ENCODE results near the gene ODR4.
"Not testable (repeated sequence)": the region's sequence is repeated elsewhere in the genome, so short reads cannot be mapped to it uniquely, and the experiment has no call there.

The ODR4 gene

DNA sequence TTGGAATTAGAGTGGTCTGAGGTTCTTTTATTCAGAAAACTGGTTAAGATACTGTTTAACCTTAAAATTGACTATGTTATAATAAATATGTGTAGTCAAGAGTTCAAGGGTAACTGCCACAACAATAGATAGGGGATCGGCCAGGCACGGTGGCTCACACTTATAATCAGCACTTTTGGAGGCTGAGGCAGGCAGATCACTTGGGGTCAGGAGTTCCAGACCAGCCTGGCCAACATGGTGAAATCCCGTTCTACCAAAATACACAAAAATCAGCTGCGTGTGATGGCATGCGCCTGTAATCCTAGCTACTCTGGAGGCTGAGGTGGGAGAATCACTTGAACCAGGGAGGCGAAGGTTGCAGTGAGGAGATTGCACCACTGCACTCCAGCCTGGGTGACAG is 45.8 kb downstream of the ODR4 start:
- no peak for DNase-seq

DNA sequence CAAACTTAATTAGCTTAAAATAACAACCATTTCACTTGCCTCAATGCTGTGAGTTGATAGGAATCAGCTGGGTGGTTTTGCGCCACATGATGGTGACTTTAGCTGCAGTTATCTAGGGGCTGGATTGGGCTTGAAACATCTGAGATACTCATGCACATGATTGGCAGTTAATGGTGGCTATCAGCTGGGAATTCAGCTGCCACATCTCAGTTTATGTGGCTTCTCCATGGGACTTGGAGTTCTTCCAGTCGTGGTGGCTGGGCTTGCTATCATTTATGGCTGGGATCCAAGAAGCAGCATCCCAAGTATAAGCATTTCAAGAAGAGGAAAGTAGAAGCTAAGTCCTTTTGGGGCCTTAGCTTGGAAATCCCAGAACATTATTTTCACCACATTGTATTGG is 48.9 kb downstream of the ODR4 start:
- no peak for DNase-seq

DNA sequence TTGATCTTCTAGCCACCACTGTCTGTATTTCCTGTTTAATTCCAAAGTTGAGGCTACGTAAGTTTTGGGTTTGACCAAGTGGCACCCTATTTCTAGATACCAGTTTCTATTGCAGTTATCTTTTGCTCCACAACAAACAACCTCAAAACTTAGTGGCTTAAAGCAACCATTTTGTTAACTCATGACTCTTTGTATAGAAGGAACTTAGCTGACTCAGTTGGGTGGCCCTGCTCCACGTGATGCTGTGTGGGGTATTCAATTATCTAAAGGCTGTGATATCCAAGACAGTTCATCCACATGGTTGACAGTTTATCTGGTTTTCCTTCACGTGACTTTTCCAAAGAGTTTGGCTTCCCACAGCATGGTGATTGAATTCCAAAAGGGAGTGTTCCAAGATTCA is 50.5 kb downstream of the ODR4 start:
- no peak for DNase-seq

DNA sequence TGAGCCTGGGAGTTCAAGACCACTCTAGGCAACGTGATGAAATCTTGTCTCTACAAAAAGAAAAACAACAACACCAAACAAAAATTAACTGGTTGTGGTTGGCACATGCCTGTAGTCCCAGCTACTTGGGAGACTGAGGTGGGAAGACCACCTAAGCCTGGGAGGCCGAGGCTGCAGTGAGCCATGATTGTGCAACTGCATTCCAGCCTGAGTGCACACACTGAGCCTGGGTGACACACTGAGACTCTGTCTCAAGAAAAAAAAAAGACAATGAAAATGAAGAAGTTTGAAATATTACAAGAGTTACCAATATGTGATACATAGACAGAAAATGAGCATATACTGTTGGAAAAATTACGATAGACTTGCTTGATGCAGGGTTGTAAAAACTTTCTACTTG is 53.4 kb downstream of the ODR4 start:
- DNase-seq: no peak

DNA sequence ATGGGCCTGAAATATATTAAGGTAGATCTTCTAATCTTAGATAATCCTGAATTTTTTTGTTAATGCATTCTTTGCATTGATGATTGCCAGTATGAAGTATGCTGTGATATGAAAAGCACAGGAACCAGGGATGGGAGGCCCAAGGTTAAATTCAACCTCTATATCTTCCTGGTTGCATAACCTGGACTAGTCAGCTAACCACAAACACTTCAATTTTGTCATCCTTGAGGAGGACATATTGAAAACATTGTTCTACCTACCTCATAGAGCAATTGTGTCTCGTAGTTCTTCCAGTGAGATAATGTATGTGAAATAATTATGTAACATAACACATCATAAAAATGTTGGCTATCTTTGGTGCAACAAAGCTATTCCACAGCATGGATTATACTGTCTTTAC is 59.7 kb downstream of the ODR4 start:
- DNase-seq: no peak

DNA sequence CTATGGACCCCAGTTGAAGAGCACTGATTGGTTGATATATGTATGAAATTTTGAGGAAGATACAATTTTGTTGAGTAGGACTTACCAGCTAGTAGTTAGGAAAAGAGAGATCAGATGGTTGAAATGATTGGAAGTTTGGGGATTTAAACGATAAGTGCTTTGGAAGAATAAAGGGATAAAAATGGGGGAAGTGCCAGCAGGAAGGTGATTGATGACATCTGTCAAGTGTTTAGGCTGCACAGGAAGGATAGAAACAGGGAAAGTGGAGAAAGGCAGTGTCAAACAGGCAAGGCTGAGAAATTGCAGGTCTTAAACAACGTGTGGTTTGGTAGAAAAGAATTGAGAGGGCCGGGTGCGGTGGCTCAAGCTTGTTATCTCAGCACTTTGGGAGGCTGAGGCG is 62.9 kb downstream of the ODR4 start:
- DNase-seq: no peak

DNA sequence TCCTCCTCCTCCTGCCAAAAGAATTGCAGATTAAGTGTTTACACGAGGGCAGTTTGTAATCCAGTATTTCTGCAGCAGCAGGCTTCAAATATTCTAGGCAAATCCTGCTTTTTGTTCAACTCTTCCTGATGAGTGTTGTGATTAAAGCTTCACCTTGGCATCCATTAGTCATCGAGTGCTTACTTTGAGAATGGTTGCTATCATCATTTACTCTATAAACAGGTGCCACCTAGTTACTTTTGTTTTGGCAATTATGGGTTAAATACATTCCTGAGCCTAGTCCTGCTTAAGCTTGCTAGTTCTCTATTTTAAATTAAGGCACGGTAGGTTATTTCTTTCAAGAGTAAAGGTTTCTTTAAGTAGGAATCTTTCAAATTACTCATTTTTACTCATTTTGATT is 64.9 kb downstream of the ODR4 start:
- DNase-seq: no peak

DNA sequence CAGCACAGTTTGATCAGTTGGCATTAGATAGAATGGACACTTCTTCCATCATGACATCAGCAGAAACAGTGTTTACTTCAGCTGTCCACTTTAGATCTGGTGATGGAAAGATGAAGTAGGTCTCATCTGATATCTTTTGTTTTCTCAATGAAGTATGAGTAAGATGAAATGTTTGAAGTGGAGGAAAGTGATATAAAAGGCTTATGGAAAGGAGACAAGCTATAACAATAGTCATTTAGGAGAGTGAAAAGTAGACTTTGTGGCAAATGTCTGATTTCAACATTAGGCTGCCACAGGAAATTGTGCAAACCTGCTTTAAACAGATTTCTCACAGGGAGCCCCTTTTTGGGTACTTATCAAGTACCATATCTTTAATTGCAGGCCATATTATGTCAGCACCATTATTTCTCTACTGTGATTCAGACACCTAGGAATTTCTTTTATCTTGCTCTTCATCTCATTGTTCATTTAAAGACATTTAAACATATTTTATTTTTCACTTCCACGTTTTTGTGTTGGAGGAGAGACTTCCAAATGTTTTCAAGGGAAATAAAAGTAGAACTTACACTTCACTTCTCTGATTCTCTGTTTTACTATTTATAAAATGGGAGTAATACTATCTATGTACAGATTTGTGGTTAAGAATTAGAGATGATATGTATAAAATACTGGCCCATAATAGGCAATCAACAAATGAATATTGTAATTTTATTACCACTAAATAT is 67.2 kb downstream of the ODR4 start:
- DNase-seq: no peak

DNA sequence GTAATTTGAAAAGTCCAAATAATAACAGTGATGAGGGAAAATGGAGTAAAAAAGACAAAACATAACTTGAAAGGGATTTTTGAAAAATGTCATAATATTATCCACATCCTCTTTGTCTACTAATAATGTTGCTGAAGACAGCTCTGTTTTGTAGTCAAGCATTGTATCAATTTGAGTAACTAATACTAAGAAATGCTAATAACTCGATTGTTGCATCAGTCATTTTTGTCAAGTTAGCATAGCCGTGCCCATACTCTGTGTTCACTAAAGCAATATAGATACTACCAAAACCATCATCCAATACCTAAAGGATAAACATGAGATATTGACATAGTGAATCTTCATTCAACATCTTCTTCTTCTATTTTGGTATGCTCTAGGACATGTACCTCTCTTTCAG is 68.0 kb downstream of the ODR4 start:
- DNase-seq: no peak

DNA sequence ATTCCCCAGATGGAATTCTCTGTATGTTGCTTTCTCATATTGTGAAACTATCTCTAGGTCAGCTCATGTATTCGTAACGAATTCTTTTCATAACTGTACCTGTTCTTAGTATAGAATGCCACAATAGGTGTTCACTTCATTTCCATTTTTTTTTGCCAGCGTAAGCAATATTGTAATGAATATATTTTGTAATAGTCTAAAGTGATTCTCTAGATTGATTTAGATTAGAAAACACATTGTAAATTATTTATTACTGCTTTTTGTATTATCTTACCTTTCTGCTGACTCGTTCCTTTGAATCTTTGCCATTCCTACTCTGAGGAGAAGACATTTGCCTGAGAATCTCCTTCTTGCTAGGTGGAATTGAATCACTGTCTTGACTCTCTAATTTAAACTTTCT is 70.5 kb downstream of the ODR4 start:
- DNase-seq: no peak

DNA sequence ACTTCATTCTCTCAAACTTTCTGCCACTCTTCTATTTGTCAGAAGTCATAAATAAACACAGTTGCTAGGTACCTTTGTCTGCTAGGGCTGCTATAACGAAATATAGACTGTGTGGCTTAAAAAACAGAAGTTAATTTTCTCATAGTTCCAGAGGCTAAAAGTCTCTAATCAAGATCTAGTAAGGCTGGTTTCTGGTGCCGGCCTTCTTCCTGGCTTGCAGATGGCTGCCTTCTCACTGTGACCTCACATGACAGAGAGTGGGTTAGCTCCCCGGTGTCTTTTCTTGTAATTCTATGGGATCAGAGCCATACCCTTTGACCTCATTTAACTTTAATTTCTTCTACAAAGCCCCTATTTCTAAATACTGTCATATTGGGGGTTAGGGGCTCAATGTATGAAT is 79.3 kb downstream of the ODR4 start:
- no peak for DNase-seq

DNA sequence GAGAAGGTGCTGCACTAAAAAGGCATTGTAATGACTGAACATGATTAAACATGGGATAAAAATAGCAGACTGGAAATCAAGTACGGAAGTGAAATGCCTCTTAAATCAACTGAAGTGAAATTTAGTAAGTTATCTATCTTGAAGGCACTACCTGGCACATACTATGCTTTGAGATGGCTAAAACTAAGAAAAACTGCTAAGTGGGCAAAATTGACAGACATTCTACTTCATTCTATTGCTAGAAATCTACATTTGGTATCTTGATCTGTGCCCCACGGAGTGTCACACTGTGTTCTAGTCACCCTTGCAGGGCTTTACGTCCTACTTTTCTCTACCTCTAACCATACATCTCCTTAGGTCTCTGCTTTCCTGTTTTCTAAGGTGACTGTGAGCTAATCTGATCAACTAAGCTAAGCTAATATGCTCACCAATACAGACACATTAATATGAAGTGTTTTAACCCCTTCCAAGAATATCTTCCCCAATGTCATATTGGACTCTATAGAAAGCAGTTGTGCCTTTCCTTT is 81.2 kb downstream of the ODR4 start:
- DNase-seq: no peak

DNA sequence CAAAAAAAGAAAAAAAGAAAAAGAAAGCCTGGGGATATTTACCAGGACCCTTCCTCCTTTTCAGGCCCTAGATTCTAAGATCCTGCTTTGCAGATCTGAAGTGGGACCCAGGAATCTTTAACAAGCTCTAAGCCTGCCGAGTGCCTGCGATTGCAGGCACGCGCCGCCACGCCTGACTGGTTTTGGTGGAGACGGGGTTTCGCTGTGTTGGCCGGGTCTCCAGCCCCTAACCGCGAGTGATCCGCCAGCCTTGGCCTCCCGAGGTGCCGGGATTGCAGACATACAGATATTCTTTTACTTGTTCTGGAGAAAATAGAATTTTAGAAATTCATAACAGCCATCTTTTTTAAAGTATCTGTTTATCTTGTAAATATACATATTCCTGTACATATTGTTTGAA is 83.5 kb downstream of the ODR4 start:
- not testable (repeated sequence) for DNase-seq

DNA sequence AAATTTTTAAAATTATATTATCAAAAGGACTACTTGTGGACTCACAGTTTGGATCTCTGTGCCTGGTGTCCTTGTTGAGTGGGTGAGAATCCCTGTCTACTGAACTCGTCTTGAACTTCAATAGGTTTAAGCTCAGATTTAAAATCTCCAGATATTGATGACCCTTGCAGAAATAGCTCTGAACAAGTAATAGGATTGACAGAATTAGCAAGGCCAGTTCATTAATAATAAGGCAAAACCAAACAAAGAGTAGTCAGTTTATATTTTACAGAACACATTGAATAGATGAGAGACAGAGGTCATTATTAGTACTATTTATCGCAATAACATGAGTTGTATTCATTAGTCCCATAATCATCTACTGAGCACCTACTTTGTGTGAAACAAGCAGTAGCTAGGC is 85.4 kb downstream of the ODR4 start, which contains the start of gene PDC:
Gene PDC, minus strand, starts transcription at position 101 of the 400 bp plus-strand sequence. CDS start 11,655 bp downstream, outside the sequence.
- DNase-seq: no peak

DNA sequence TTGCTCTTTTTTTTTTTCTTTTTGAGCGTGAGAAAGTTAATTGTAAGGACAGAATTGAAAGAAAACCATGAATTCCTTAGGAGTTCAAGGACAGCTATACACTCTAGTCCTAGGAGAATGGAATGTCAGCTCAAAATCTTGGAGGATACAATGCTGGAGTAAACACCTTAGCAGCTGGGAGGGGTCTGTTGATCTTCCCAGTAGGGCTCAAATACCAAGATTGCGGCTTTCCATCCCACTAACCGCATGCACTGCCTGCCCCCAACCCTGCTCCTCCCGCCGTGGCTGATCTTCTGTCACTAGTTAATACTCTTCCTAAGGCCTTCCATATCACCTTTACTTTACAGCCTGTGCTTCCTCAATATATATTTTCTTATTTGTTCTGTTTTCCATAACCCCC is 87.9 kb downstream of the ODR4 start:
- DNase-seq: no peak

DNA sequence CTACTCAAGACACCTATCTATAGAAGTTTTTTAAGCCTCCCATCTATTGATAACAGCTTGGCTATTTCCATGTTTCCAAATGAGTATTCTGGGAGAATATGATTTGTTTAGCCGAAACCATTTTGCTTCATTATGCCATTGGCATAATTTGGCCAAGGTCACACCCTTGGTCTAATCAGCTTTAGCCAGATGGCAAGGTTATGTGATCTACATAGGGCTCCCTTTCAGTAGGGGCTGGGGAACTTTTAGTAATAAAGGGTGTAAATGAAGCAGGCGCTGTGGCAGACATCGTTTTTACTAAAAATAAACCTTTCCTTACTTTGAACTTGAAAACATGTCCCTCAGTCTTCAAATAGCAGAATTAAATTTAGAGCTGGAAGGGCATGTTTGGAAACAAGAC is 88.3 kb downstream of the ODR4 start:
- DNase-seq: no peak

DNA sequence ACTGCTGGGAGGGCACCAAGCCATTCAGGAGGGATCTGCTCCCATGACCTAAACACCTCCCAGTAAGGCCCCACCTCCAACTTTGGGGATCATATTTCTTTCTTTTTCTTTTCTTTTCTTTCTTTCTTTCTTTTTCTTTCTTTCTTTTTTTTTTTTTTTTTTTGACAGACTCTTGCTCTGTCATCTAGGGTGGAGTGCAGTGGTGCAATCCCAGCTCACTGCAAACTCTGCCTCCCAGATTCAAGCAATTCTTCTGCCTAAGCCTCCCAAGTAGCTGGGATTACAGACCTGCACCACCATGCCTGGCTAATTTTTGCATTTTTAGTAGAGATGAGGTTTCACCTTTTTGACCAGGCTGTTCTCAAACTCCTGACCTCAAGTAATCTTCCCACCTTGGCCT is 89.9 kb downstream of the ODR4 start:
- not testable (repeated sequence) for DNase-seq

DNA sequence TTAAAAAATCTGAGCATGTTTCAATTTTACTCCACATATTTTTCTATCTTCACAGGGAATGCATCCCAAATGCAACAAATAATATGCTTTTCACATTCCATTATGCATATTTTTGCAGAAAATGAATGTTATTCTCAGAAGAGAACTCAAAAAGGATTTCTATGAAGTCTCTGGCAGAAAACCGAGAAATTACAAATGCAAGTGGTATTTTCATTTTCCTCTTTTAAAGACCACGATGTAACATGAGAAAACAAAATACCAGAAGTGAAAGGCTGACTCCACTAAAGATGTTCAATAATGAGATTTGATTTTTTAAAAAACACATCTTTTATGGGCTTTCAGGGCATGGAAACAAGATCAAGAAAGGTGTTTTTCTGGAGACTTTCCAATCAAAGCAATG is 90.3 kb downstream of the ODR4 start:
- no peak for DNase-seq
